ENCODE data around the gene ERVV-1. TPM values are rescaled to one million over a fixed set of nuclear protein-coding genes. Genes with fewer than 3 reads are reported as not detected.

ERVV-1 gene
- total and polyA plus RNA-seq, 7 donors = 0.27 TPM; not detected in 6

DNA sequence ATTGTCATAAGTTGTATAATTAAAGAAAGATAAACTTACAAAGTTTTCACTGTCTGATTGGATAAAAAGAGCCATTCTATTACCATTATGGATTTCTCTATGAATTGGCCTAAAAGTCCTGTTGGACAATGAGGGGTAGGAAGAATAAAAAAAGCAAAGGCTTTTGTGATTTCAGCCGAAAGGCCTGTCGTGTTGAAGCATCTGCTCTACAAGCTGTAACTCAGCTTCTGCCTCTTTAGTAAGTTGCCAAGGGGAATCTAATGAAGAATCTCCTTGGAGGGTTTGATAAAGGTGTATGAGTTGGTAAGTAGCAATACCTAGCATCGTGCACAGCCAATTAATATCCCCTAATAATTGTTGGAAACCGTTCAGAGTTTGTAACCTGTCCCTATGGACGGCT is 25.2 kb upstream of the ERVV-1 start:
- intact Hi-C loops (cut with DNase I) = no loop called here
- Histone ChIP-seq H3K27me3 (no peaks in the 10 kb centered on the region), H3K27ac (no peak overlapping the region), H3K36me3 (peaks cover 0 to 37% (median 11%) of the 10 kb centered on the region in 4 donors), H3K9me3 (peaks cover 0 to 26% (median 0%) of the 10 kb centered on the region in 4 donors), H3K4me1 (peaks cover 0 to 17% (median 14%) of the 10 kb centered on the region in 4 donors), H3K4me3 (no peak overlapping the region)
- 93 to 94% methylated on average over 5 of the region's 5 CpGs for WGBS, 2 donors
- no peak for DNase-seq
- TF ChIP-seq, protein P1, sequence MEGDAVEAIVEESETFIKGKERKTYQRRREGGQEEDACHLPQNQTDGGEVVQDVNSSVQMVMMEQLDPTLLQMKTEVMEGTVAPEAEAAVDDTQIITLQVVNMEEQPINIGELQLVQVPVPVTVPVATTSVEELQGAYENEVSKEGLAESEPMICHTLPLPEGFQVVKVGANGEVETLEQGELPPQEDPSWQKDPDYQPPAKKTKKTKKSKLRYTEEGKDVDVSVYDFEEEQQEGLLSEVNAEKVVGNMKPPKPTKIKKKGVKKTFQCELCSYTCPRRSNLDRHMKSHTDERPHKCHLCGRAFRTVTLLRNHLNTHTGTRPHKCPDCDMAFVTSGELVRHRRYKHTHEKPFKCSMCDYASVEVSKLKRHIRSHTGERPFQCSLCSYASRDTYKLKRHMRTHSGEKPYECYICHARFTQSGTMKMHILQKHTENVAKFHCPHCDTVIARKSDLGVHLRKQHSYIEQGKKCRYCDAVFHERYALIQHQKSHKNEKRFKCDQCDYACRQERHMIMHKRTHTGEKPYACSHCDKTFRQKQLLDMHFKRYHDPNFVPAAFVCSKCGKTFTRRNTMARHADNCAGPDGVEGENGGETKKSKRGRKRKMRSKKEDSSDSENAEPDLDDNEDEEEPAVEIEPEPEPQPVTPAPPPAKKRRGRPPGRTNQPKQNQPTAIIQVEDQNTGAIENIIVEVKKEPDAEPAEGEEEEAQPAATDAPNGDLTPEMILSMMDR (IDR thresholded peaks at IDR 0.05) = no peak
- no peak for TF ChIP-seq POLR2AphosphoS5 (IDR thresholded peaks at IDR 0.05)
- TF ChIP-seq POLR2A (IDR thresholded peaks at IDR 0.05) = no peak
- no peak for TF ChIP-seq EP300 (IDR thresholded peaks at IDR 0.05)

DNA sequence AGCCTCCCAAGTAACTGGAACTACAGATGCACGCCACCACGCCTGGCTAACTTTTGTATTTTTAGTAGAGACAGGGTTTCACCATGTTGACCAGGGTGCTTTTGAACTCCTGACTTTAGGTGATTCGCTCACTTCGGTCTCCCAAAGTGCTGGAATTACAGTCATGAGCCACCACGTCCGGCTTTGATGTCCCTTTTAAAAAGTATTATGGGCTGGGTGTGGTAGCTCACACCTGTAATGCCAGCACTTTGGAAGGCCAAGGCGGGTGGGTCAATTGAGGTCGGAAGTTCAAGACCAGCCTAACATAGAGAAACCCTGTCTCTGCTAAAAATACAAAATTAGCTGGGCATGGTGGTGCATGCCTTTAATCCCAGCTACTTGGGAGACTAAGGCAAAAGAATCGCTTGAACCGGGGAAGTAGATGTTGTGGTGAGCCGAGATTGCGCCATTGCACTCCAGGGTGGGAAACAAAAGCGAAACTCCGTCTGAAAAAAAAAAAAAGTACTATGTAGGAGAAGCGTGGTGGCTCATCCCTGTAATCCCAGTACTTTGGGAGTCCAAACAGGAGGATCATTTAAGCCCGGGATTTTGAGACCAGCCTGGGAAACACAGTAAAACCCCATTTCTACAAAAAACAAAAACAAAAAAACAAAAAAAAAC is 22.8 kb upstream of the ERVV-1 start:
- H3K27ac ChIP-seq = no peak overlapping the region
- no peak overlapping the region for H3K4me3 ChIP-seq
- intact Hi-C loops (cut with DNase I) = loop anchor here (5.0 to 10.0 kb wide), 2 partner anchors 134 to 144 kb away; partner anchors contain the start of genes ZNF415 and ZNF468
- peaks cover 0 to 19% (median 5%) of the 10 kb centered on the region in 4 donors for H3K36me3 ChIP-seq
- no peak for DNase-seq
- H3K9me3 ChIP-seq = peaks cover 0 to 9% (median 0%) of the 10 kb centered on the region in 4 donors
- TF ChIP-seq POLR2AphosphoS5 (IDR thresholded peaks at IDR 0.05) = no peak
- no peak for TF ChIP-seq EP300 (IDR thresholded peaks at IDR 0.05)
- TF ChIP-seq POLR2A (IDR thresholded peaks at IDR 0.05) = no peak
- TF ChIP-seq, protein P1 (IDR thresholded peaks at IDR 0.05) = no peak
- peaks cover 0 to 25% (median 18%) of the 10 kb centered on the region in 4 donors for H3K4me1 ChIP-seq
- no peaks in the 10 kb centered on the region for H3K27me3 ChIP-seq
- WGBS, 2 donors = 86 to 87% methylated on average over 16 of the region's 16 CpGs

DNA sequence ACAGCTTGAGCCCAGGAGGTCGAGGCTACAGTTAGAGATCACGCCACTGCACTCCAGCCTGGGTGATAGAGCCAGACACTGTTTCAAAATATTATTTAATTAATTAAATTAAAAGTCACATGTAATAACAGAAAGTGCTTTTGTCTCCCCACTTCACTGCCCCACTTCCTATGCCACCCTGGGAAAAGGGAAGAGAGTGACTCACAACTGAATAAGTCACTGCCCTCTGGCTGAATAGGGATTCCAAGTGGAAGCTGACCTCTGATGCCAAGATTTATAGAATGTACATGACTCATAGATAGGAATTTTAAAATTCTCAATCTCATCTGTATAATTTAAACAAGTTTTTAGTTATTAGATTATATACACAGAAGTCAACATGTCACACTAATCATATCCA is 22.2 kb upstream of the ERVV-1 start:
- Histone ChIP-seq H3K27ac (no peak overlapping the region), H3K27me3 (no peaks in the 10 kb centered on the region), H3K4me1 (peaks cover 0 to 25% (median 18%) of the 10 kb centered on the region in 4 donors), H3K9me3 (peaks cover 0 to 3% (median 0%) of the 10 kb centered on the region in 4 donors), H3K4me3 (no peak overlapping the region), H3K36me3 (peaks cover 0 to 13% (median 2%) of the 10 kb centered on the region in 4 donors)
- DNase-seq = no peak
- intact Hi-C loops (cut with DNase I) = loop anchor here (5.0 to 10.0 kb wide), 2 partner anchors 134 to 143 kb away; partner anchors contain the start of genes ZNF415 and ZNF468
- WGBS, 2 donors = 70 to 89% methylated on average over 2 of the region's 2 CpGs
- TF ChIP-seq POLR2AphosphoS5 (IDR thresholded peaks at IDR 0.05) (no peak), POLR2A (IDR thresholded peaks at IDR 0.05) (no peak), EP300 (IDR thresholded peaks at IDR 0.05) (no peak)
- TF ChIP-seq, protein P1 (IDR thresholded peaks at IDR 0.05) = no peak

DNA sequence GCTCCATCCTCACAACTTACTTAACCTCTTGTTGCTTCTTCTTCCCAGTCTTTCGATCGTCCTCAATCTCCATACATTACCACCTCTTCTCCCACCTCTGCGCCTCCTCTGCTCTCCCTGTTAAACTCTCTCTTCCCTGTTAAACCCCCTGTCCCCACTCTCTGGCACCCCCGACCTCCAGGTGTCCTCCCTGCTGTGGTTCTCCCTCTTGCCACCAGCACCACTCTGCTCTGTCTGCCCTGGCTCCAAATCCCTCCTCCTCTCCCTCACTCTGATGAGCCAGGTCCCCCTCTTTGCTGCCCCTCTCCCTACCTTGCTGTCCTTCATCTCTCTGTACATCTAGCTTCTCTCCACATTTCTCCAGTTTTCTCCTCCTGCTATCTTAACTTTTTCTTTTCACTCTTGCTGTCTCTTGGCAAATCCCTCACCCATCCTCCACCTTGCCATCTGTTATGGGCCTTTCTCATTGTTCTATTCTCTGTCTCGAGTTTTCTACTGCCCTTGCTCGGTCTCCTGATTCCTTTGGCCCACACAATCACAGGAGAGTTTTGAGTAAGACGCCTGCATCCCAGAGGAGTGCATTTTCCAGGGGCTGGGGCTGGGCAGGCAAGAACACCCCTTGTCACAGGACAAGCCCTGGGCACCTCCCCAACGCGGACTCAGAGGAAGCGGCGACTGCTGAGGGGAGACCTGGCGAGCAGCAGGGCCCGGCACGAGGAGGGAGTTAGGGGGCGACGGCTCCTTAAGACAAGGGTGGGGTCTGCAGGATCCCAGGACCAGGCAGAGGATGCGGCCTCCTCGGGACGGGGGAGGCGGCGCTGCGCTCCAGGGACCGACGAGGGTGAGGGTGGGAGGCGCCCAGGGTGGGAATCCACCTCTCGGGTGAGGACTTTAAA is 21.4 kb upstream of the ERVV-1 start:
- peak overlapping the region; percentile 44 to 52 (median 48) for H3K4me3 ChIP-seq
- peaks cover 0 to 6% (median 1%) of the 10 kb centered on the region in 4 donors for H3K36me3 ChIP-seq
- H3K4me1 ChIP-seq = peaks cover 0 to 25% (median 18%) of the 10 kb centered on the region in 4 donors
- intact Hi-C loops (cut with DNase I) = loop anchor here (2.0 to 10.0 kb wide), 4 partner anchors 30 to 142 kb away; partner anchors contain the start of genes ZNF160, ZNF415, ZNF468 and ZNF816
- H3K27ac ChIP-seq = peak overlapping the region; percentile 68 to 87 (median 80)
- 16 to 24% methylated on average over 26 of the region's 26 CpGs for WGBS, 2 donors
- TF ChIP-seq, protein P1 (IDR thresholded peaks at IDR 0.05) = no peak
- TF ChIP-seq POLR2A (IDR thresholded peaks at IDR 0.05) = no peak
- no peak for TF ChIP-seq POLR2AphosphoS5 (IDR thresholded peaks at IDR 0.05)
- no peak for TF ChIP-seq EP300 (IDR thresholded peaks at IDR 0.05)
- no peaks in the 10 kb centered on the region for H3K9me3 ChIP-seq
- peak; percentile 74 for DNase-seq
- no peaks in the 10 kb centered on the region for H3K27me3 ChIP-seq
